IPS-18a (cell line): Measurements from ENCODE around the gene WDR70.

Source experiments
- H3K27ac ChIP-seq: one replicate; pipeline ENCODE4 v1.5.1; 2013; ENCODE audit warnings: low read length
- H3K27me3 ChIP-seq: one replicate; pipeline ENCODE4 v1.6.1; 2013; ENCODE audit warnings: mild to moderate bottlenecking, low read length; ENCODE audit not compliant: control insufficient read depth, insufficient read depth
- H3K36me3 ChIP-seq: one replicate; pipeline ENCODE4 v1.6.1; 2013; ENCODE audit warnings: low read depth, low read length; ENCODE audit not compliant: control insufficient read depth
- H3K4me1 ChIP-seq: one replicate; pipeline ENCODE4 v1.6.1; 2013; ENCODE audit warnings: low read depth, low read length; ENCODE audit not compliant: control insufficient read depth
- H3K4me3 ChIP-seq: one replicate; pipeline ENCODE4 v1.5.1; 2013; ENCODE audit warnings: low read length
- H3K9ac ChIP-seq: one replicate; pipeline ENCODE4 v1.6.1; 2013; ENCODE audit warnings: mild to moderate bottlenecking, low read length, moderate library complexity
- H3K9me3 ChIP-seq: one replicate; pipeline ENCODE4 v1.6.1; 2013; ENCODE audit warnings: low read depth, low read length; ENCODE audit not compliant: control insufficient read depth

Gene WDR70

DNA sequence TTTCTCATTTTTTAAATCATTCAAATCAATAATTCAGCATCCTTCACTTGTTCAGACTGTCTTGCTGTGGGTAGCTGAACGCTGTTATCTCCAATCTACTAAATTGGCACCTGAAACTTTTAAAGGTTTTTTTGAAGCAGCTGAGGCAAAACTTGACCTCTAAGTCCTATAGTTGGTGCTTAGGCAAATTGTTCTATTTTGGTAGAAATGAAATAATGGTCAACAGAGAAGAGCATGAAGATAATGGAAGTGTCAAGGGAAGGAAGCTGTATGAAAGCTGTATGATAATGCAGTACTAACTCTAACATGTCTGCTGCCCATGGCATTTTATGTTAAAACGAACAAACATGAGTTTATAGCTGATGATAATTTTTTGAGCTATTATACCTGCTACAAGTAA, 322.8 kb downstream of the WDR70 start:
- no peaks in the 10 kb centered on the region for H3K36me3 ChIP-seq
- H3K27ac ChIP-seq: no peak overlapping the region
- H3K4me1 ChIP-seq: no peaks in the 10 kb centered on the region
- no peaks in the 10 kb centered on the region for H3K9me3 ChIP-seq
- no peaks in the 10 kb centered on the region for H3K27me3 ChIP-seq
- no peak overlapping the region for H3K9ac ChIP-seq
- no peak overlapping the region for H3K4me3 ChIP-seq

DNA sequence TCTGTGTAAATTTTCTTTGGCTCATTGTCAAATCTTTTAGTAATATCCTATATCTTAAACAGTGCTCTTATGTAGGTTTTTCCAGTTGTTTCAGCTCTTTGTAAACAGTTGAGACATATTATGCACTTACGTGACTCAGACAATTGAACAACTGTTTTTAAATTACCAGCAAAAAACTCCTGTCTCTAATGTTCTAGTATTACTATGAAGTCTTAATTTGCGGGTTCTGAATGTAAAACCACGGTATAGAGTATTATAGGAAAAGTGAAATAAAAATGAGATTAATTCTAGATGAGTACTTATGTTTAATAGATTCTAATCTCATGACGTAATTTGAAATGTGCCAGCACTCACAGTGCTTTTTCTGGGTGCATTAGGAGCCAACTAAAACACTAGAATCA, 324.7 kb downstream of the WDR70 start:
- H3K27me3 ChIP-seq: no peaks in the 10 kb centered on the region
- H3K9me3 ChIP-seq: no peaks in the 10 kb centered on the region
- H3K4me1 ChIP-seq: no peaks in the 10 kb centered on the region
- H3K27ac ChIP-seq: no peak overlapping the region
- H3K4me3 ChIP-seq: no peak overlapping the region
- no peak overlapping the region for H3K9ac ChIP-seq
- no peaks in the 10 kb centered on the region for H3K36me3 ChIP-seq

DNA sequence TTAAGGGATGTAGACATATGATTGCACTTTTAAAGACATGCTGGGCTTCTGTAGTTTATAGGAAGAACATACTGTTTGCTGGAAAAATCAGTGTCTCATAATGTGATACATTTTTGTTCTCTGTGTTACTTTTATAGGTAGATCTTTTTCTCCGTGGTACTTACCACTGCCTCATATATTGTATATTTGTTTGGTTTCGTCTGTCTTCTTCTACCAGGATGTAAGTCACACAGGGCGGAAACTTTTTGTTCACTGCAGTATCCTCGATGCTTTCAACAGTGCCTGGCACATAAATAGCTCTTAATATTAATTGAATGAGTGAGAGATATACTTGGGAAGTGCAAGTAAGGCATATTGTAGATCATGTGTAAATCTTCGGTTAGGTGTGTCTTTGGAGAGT, 325.3 kb downstream of the WDR70 start:
- Histone ChIP-seq H3K9ac (no peak overlapping the region), H3K27me3 (no peaks in the 10 kb centered on the region), H3K4me3 (no peak overlapping the region), H3K9me3 (no peaks in the 10 kb centered on the region), H3K4me1 (no peaks in the 10 kb centered on the region), H3K36me3 (no peaks in the 10 kb centered on the region), H3K27ac (no peak overlapping the region)

- no peak overlapping the region for H3K9ac ChIP-seq
- H3K4me3 ChIP-seq: no peak overlapping the region
- no peaks in the 10 kb centered on the region for H3K27me3 ChIP-seq
- H3K36me3 ChIP-seq: no peaks in the 10 kb centered on the region
- H3K9me3 ChIP-seq: no peaks in the 10 kb centered on the region
- H3K4me1 ChIP-seq: no peaks in the 10 kb centered on the region
- no peak overlapping the region for H3K27ac ChIP-seq
These were observed 329.9 kb downstream of the WDR70 start for GRCh38 chr5:37709020-37709419.

DNA sequence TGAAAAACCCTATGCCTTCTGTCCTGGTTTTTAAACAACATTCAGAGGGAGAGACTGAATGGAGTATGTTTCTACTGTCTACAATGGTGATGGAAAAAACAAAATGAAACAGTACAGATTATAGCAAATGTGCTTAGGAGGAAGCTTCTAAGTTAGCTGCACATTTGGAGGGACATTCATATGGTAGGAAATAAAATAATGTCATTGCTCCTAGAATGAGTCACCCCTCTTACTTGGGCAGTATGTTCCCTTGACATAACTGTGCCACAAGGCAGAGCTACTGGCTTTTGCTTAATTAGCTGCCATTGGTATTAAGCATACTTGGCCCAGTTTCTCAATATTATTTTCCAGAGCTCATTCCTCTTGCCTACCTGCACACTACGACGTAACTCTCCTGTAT, 331.8 kb downstream of the WDR70 start:
- Histone ChIP-seq H3K36me3 (no peaks in the 10 kb centered on the region), H3K9ac (no peak overlapping the region), H3K4me1 (no peaks in the 10 kb centered on the region), H3K4me3 (no peak overlapping the region), H3K9me3 (no peaks in the 10 kb centered on the region), H3K27me3 (no peaks in the 10 kb centered on the region), H3K27ac (no peak overlapping the region)

DNA sequence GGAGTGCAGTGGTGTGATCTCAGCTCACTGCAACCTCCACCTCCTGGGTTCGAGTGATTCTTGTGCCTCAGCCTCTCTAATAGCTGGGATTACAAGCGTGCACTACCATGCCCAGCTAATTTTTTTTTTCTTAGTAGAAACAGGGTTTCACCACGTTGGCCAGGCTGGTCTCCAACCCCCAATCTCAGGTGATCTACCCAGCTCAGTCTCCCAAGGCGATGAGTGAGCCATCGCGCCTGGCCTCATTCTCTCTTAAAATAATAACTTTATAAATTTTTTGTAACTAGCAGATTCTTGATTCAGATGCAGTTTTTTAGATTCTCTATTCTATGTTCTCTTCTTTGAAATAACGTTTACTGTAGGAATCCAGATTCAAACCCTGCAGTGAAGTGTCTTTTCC, 333.6 kb downstream of the WDR70 start:
- H3K9me3 ChIP-seq: no peaks in the 10 kb centered on the region
- H3K9ac ChIP-seq: no peak overlapping the region
- H3K36me3 ChIP-seq: no peaks in the 10 kb centered on the region
- H3K4me3 ChIP-seq: no peak overlapping the region
- H3K4me1 ChIP-seq: peaks cover 5% of the 10 kb centered on the region
- H3K27ac ChIP-seq: no peak overlapping the region
- no peaks in the 10 kb centered on the region for H3K27me3 ChIP-seq

DNA sequence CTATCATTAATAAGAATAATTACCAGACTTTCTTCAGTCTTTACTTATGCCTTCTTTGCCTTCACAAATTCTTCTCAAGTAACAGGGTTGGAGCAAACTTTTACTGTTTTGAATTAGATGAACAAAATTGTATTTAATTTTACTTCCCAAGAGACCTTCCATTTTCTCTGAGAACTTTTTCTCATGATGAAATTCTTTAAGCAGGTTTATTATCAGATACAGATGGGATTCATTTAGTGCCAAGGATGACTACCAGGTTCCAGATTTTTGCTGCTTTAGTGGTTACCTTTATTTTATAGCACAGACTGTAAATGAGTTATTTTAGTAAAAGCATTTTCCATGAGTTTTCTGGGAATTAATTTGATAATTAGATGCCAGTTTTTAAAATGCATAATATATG, 335.6 kb downstream of the WDR70 start:
- H3K4me3 ChIP-seq: no peak overlapping the region
- no peaks in the 10 kb centered on the region for H3K36me3 ChIP-seq
- H3K27ac ChIP-seq: no peak overlapping the region
- peaks cover 5% of the 10 kb centered on the region for H3K4me1 ChIP-seq
- H3K27me3 ChIP-seq: no peaks in the 10 kb centered on the region
- no peaks in the 10 kb centered on the region for H3K9me3 ChIP-seq
- no peak overlapping the region for H3K9ac ChIP-seq

DNA sequence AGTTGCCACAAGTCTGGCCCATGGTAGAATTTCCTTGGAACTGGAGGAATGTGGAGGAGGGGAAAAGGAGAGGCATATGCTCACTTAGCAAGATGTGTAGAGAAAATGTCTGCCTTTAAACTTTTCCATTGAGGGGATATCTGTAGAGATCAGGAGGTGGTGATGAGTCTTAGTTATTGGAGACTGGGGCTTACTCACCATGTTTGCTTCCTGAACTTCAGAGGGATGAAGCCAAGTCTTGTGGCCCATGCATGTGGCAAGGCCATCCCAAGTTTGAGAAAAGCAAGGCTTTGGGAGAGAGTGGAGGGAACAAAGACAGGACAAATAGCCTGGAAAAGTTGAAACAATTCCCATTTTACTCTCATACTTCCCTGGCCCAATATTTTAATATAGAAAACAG, 336.2 kb downstream of the WDR70 start:
- Histone ChIP-seq H3K36me3 (no peaks in the 10 kb centered on the region), H3K27me3 (no peaks in the 10 kb centered on the region), H3K4me3 (no peak overlapping the region), H3K9me3 (no peaks in the 10 kb centered on the region), H3K4me1 (peaks cover 5% of the 10 kb centered on the region), H3K27ac (no peak overlapping the region), H3K9ac (no peak overlapping the region)

DNA sequence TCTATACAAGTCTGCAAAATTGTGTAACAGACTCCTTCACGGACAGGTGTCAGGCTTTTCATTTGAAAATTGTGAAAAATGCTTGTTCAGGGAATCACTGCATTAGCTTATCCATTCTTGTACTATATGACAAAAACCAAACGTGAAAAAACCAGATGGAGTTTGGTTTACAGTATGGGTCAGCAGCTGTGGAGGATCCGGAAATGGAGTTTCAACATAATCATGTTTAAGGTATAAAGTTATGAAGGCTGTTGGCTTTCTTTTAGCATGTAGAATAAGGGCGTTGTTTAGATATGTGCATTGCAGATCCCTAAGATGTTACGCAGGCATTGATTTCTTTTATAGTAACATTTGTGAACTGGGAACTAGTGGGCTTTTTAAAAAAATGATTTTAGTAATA, 336.9 kb downstream of the WDR70 start:
- Histone ChIP-seq H3K4me1 (peaks cover 7% of the 10 kb centered on the region), H3K27me3 (no peaks in the 10 kb centered on the region), H3K4me3 (no peak overlapping the region), H3K9me3 (no peaks in the 10 kb centered on the region), H3K36me3 (no peaks in the 10 kb centered on the region), H3K9ac (no peak overlapping the region), H3K27ac (no peak overlapping the region)

- Histone ChIP-seq H3K36me3 (no peaks in the 10 kb centered on the region), H3K4me3 (no peak overlapping the region), H3K27me3 (no peaks in the 10 kb centered on the region), H3K9ac (no peak overlapping the region), H3K4me1 (peaks cover 11% of the 10 kb centered on the region), H3K9me3 (no peaks in the 10 kb centered on the region), H3K27ac (no peak overlapping the region)
These were observed 337.3 kb downstream of the WDR70 start for GRCh38 chr5:37716405-37716804.

DNA sequence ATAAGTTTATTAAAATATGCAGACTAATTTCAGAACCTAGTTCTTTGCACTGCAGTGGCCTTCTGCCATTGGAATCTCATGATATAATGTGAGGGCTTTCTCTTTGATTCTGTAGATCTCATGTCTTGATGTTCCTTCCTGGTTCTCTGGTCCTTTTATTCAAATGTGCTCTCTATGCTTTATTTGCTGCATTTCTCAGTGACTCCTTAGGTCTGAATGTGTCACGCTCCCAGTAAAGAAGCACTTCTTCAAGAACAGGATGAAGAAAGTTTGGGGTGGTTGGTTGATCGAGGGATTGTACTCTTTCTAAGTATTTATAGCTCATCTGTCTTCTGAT, 338.1 kb downstream of the WDR70 start:
- Histone ChIP-seq H3K4me3 (no peak overlapping the region), H3K36me3 (no peaks in the 10 kb centered on the region), H3K4me1 (peaks cover 15% of the 10 kb centered on the region), H3K27me3 (no peaks in the 10 kb centered on the region), H3K9ac (no peak overlapping the region), H3K27ac (no peak overlapping the region), H3K9me3 (no peaks in the 10 kb centered on the region)

DNA sequence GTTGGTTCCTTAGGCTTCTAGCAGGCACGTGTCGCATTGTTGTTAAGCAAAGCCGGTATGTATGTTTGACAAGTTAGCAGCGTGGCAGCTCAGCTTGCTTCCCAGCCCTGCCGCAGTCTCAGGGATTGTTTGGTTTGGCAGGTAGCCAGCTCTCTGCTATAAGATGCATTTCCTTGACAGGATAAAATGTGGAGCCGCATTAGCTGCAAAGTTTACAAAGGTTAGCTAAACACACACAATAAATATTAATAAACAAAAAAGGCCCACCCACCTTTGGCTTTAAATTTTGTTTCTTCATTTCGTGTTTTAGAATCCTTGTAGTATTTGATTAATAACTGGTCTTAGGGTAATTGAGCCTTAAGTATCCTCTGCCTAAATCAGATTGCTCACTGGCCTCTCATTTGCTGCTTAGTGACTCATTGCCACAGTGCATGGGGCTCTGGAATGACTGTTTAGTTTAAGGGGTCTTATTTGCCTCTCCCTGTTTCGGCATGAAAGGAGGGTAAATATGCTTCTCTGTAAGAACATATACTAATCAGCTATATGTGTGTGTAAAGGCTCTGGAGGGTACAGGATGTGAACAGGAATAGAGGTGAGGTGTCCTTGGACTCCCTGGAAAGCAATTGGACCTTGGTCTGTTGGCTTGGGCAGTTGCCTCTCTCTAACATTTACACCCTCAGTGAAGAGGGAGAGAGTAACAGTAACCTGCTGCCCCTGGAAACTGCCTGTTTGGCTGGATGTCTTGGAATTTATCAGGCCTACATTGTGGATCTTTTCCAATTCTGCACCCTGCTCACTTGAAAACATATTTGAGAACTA, 338.7 kb downstream of the WDR70 start:
- H3K9ac ChIP-seq: no peak overlapping the region
- no peaks in the 10 kb centered on the region for H3K36me3 ChIP-seq
- H3K27me3 ChIP-seq: no peaks in the 10 kb centered on the region
- no peak overlapping the region for H3K4me3 ChIP-seq
- H3K9me3 ChIP-seq: no peaks in the 10 kb centered on the region
- no peak overlapping the region for H3K27ac ChIP-seq
- H3K4me1 ChIP-seq: peaks cover 15% of the 10 kb centered on the region
